H9 (cell line): ENCODE measurements around the gene IBA57. TPM values are rescaled to one million over a fixed set of nuclear protein-coding genes. Genes with fewer than 3 reads are reported as not detected.

Experiments
- DNase-seq: peaks from one replicate; pipeline ENCODE4 v3.0.0-alpha.2; 2017
- H2AFZ ChIP-seq: one replicate; pipeline ENCODE4 v1.6.1; 2013; ENCODE audit warnings: mild to moderate bottlenecking, low read length, control low read depth, moderate library complexity
- H2AK5ac ChIP-seq: 2 replicates; pipeline ENCODE4 v1.6.1; 2013; ENCODE audit warnings: low read length, control low read depth, mixed read lengths; ENCODE audit not compliant: insufficient read length
- H2BK120ac ChIP-seq: one replicate; pipeline ENCODE4 v1.6.1; 2013; ENCODE audit warnings: low read depth, mild to moderate bottlenecking, low read length, control low read depth, inconsistent platforms; ENCODE audit not compliant: poor library complexity, severe bottlenecking
- H2BK12ac ChIP-seq: 2 replicates; pipeline ENCODE4 v1.6.1; 2013; ENCODE audit warnings: low read length, control low read depth, mixed read lengths, low read depth; ENCODE audit not compliant: insufficient read length
- H2BK15ac ChIP-seq: 2 replicates; pipeline ENCODE4 v1.6.1; 2013; ENCODE audit warnings: low read depth, low read length, control low read depth
- H2BK20ac ChIP-seq: one replicate; pipeline ENCODE4 v1.6.1; 2013; ENCODE audit warnings: low read depth, mild to moderate bottlenecking, low read length, control low read depth, inconsistent platforms; ENCODE audit not compliant: poor library complexity, severe bottlenecking
- H2BK5ac ChIP-seq: 2 replicates; pipeline ENCODE4 v1.6.1; 2013; ENCODE audit warnings: low read length, control low read depth, mixed read lengths; ENCODE audit not compliant: insufficient read length
- H3K14ac ChIP-seq: 2 replicates; pipeline ENCODE4 v1.6.1; 2013; ENCODE audit warnings: low read length, control low read depth; ENCODE audit not compliant: insufficient read depth
- H3K18ac ChIP-seq: 2 replicates; pipeline ENCODE4 v1.6.1; 2013; ENCODE audit warnings: low read depth, mild to moderate bottlenecking, mixed read lengths, low read length, control low read depth; ENCODE audit not compliant: insufficient read length
- H3K23ac ChIP-seq: 2 replicates; pipeline ENCODE4 v1.6.1; 2013; ENCODE audit warnings: low read length, control low read depth, mixed read lengths, low read depth; ENCODE audit not compliant: insufficient read length
- H3K23me2 ChIP-seq: 2 replicates; pipeline ENCODE4 v1.6.1; 2013; ENCODE audit warnings: low read depth, mild to moderate bottlenecking, mixed read lengths, low read length, control low read depth; ENCODE audit not compliant: insufficient read length, poor library complexity, severe bottlenecking
- H3K27ac ChIP-seq: 2 replicates; pipeline ENCODE4 v1.5.1; 2013; ENCODE audit warnings: low read length, control low read depth, mixed read lengths, low read depth; ENCODE audit not compliant: insufficient read length
- H3K27me3 ChIP-seq: 2 replicates; pipeline ENCODE4 v1.6.1; 2013; ENCODE audit warnings: low read length, control low read depth, inconsistent platforms; ENCODE audit not compliant: insufficient read depth
- H3K4ac ChIP-seq: 2 replicates; pipeline ENCODE4 v1.6.1; 2013; ENCODE audit warnings: low read depth, mild to moderate bottlenecking, control low read depth, inconsistent platforms, low read length, moderate library complexity
- H3K4me1 ChIP-seq: 2 replicates; pipeline ENCODE4 v1.6.1; 2013; ENCODE audit warnings: low read length, control low read depth, inconsistent platforms; ENCODE audit not compliant: insufficient read depth
- H3K4me2 ChIP-seq: 2 replicates; pipeline ENCODE4 v1.6.1; 2013; ENCODE audit warnings: low read length, control low read depth, mixed read lengths; ENCODE audit not compliant: insufficient read length, insufficient read depth
- H3K56ac ChIP-seq: 2 replicates; pipeline ENCODE4 v1.6.1; 2013; ENCODE audit warnings: low read depth, mild to moderate bottlenecking, mixed read lengths, low read length, control low read depth; ENCODE audit not compliant: insufficient read length
- H3K79me1 ChIP-seq: 2 replicates; pipeline ENCODE4 v1.6.1; 2013; ENCODE audit warnings: low read depth, mild to moderate bottlenecking, moderate library complexity, low read length, control low read depth, inconsistent platforms; ENCODE audit not compliant: insufficient read depth, poor library complexity, severe bottlenecking
- H3K79me2 ChIP-seq: 2 replicates; pipeline ENCODE4 v1.6.1; 2013; ENCODE audit warnings: low read length, control low read depth, inconsistent platforms; ENCODE audit not compliant: insufficient read depth
- H3K9ac ChIP-seq: 2 replicates; pipeline ENCODE4 v1.6.1; 2013; ENCODE audit warnings: low read length, control low read depth, mixed read lengths; ENCODE audit not compliant: insufficient read length; ENCODE audit errors: extremely low read depth
- H3K9me3 ChIP-seq: one replicate; pipeline ENCODE4 v1.6.1; 2013; ENCODE audit warnings: low read depth, low read length, inconsistent platforms; ENCODE audit not compliant: control insufficient read depth
- H3T11ph ChIP-seq: one replicate; pipeline ENCODE4 v1.6.1; 2013; ENCODE audit warnings: mild to moderate bottlenecking, low read length, control low read depth, inconsistent platforms
- H4K20me1 ChIP-seq: one replicate; pipeline ENCODE4 v1.6.1; 2013; ENCODE audit not compliant: control insufficient read depth, insufficient read length, insufficient read depth
- H4K5ac ChIP-seq: 2 replicates; pipeline ENCODE4 v1.6.1; 2013; ENCODE audit warnings: low read depth, mild to moderate bottlenecking, mixed read lengths, low read length, control low read depth; ENCODE audit not compliant: insufficient read length
- H4K8ac ChIP-seq: replicated peaks from 2 replicates; pipeline ENCODE4 v1.6.1; 2013; ENCODE audit warnings: low read length, control low read depth, mixed read lengths, low read depth; ENCODE audit not compliant: insufficient read length
- H4K91ac ChIP-seq: 2 replicates; pipeline ENCODE4 v1.6.1; 2013; ENCODE audit warnings: low read depth, mild to moderate bottlenecking, moderate library complexity, mixed read lengths, low read length, control low read depth; ENCODE audit not compliant: insufficient read length
- H3K27ac Mint-ChIP-seq, 3 experiments: 2 replicates in 2 of 3; 3 replicates in 1 of 3; pipeline ENCODE4 v1.8.0; 2020 to 2021; ENCODE audit warnings: mixed read lengths in 3 of 3, mild to moderate bottlenecking in 1 of 3, moderate library complexity in 1 of 3
- H3K27me3 Mint-ChIP-seq: 2 replicates; pipeline ENCODE4 v1.8.0; 2021; ENCODE audit warnings: low read depth, mild to moderate bottlenecking, moderate library complexity, mixed read lengths
- H3K36me3 Mint-ChIP-seq, 3 experiments: 2 replicates in 2 of 3; 3 replicates in 1 of 3; pipeline ENCODE4 v1.8.0; 2020 to 2021; ENCODE audit warnings: low read depth in 3 of 3, mixed read lengths in 3 of 3; ENCODE audit not compliant: insufficient read depth in 1 of 3
- H3K4me1 Mint-ChIP-seq, 2 experiments: 2 replicates each; pipeline ENCODE4 v1.8.0; 2020; ENCODE audit warnings: mixed read lengths in 2 of 2
- H3K4me3 Mint-ChIP-seq, 2 experiments: 2 replicates in 1 of 2; 3 replicates in 1 of 2; pipeline ENCODE4 v1.8.0; 2020 to 2021; ENCODE audit warnings: mild to moderate bottlenecking in 2 of 2, mixed read lengths in 2 of 2, moderate library complexity in 1 of 2
- H3K9me3 Mint-ChIP-seq, 2 experiments: 2 replicates in 1 of 2; 3 replicates in 1 of 2; pipeline ENCODE4 v1.8.0; 2020; ENCODE audit warnings: mild to moderate bottlenecking in 2 of 2, mixed read lengths in 2 of 2, moderate library complexity in 1 of 2
- WGBS: extraction: QIAGEN DNeasy Blood & Tissue Kit; methylation state at CpG from one replicate; pipeline ENCODE4 v1.1.7; 2013; ENCODE audit warnings: missing lambda C conversion rate, low lambda C conversion rate, mixed read lengths; ENCODE audit not compliant: insufficient read length; ENCODE audit errors: extremely low coverage; 5-methylcytosine and 5-hydroxymethylcytosine counted together
- total RNA-seq: library from RNA; stranded (reverse); gene quantifications from 2 replicates; pipeline ENCODE4 v1.2.1, GENCODE V29; 2021
- TF ChIP-seq, protein P1 (sequence below): fragments of 200-600 bp; sonication (generic); conservative IDR thresholded peaks from 3 replicates; pipeline ENCODE4 v1.8.0; 2021; ENCODE audit warnings: antibody characterized with exemption, mild to moderate bottlenecking

The IBA57 gene
- total RNA-seq, 1 experiment from 2014 or later, result 12.6 TPM

DNA sequence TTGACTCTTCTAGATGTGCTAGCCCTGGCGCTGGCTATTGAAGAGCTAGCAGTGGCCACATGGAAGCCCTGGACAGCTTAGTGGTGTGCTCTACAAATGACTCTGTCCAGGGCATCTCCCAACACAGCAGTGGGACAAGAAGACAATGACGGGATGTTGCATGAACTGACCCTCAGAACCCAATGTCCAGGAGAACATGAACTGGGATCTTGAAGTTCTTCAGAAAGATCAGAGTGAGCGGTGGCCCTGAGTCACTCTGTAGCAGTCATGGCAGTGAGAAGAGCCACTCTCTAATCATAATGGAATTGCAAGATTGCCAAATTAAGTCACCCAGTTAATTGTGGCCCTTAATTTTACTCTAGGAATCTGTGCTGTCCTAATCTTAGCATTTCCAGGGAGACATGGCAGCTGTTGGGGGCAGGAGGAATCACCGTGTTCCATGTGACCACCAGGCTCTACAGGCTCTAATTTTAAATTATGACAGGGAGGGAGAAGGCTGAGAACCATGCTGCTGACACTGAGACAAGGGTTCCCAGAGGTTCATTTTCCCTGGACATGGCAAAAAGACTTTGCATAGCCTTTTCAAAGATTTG lies 32.0 kb downstream of the IBA57 start:
- H3K36me3 Mint-ChIP-seq, result peaks cover 16 to 23% (median 19%) of the 10 kb centered on the region in 3 experiments
- no peaks in the 10 kb centered on the region for H3K4me1 Mint-ChIP-seq
- no peak overlapping the region for H3K23ac ChIP-seq
- no peaks in the 10 kb centered on the region for H3K4me1 ChIP-seq
- H3K9ac ChIP-seq, result no peak overlapping the region
- TF ChIP-seq, protein P1, sequence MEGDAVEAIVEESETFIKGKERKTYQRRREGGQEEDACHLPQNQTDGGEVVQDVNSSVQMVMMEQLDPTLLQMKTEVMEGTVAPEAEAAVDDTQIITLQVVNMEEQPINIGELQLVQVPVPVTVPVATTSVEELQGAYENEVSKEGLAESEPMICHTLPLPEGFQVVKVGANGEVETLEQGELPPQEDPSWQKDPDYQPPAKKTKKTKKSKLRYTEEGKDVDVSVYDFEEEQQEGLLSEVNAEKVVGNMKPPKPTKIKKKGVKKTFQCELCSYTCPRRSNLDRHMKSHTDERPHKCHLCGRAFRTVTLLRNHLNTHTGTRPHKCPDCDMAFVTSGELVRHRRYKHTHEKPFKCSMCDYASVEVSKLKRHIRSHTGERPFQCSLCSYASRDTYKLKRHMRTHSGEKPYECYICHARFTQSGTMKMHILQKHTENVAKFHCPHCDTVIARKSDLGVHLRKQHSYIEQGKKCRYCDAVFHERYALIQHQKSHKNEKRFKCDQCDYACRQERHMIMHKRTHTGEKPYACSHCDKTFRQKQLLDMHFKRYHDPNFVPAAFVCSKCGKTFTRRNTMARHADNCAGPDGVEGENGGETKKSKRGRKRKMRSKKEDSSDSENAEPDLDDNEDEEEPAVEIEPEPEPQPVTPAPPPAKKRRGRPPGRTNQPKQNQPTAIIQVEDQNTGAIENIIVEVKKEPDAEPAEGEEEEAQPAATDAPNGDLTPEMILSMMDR, result no peak
- H4K20me1 ChIP-seq, result no peaks in the 10 kb centered on the region
- no peaks in the 10 kb centered on the region for H3K23me2 ChIP-seq
- no peak overlapping the region; a peak in 1 of 5 replicates for H3K4me3 Mint-ChIP-seq
- no peaks in the 10 kb centered on the region for H3K27me3 ChIP-seq
- no peak overlapping the region for H2AFZ ChIP-seq
- no peak overlapping the region for H3K56ac ChIP-seq
- no peak overlapping the region for H3K14ac ChIP-seq
- H3K27me3 Mint-ChIP-seq, result peaks cover 38% of the 10 kb centered on the region
- H2BK20ac ChIP-seq, result no peak overlapping the region
- H3T11ph ChIP-seq, result no peak overlapping the region
- no peak overlapping the region for H3K4ac ChIP-seq
- no peak overlapping the region for H2AK5ac ChIP-seq
- no peak overlapping the region for H2BK12ac ChIP-seq
- no peak overlapping the region for H3K18ac ChIP-seq
- H3K9me3 ChIP-seq, result peaks cover 7% of the 10 kb centered on the region
- H3K4me2 ChIP-seq, result no peak overlapping the region
- WGBS, result no CpG with 5 or more reads among the region's 4 CpGs
- H4K91ac ChIP-seq, result no peak overlapping the region
- no peak overlapping the region for H3K27ac ChIP-seq
- H2BK15ac ChIP-seq, result no peak overlapping the region
- no peak overlapping the region for H4K8ac ChIP-seq
- H2BK5ac ChIP-seq, result no peak overlapping the region
- H3K9me3 Mint-ChIP-seq, result peaks cover 28 to 29% of the 10 kb centered on the region in 2 experiments
- H3K79me1 ChIP-seq, result no peaks in the 10 kb centered on the region
- H2BK120ac ChIP-seq, result no peak overlapping the region
- no peaks in the 10 kb centered on the region for H3K79me2 ChIP-seq
- H3K27ac Mint-ChIP-seq, result no peak overlapping the region
- no peak for DNase-seq
- H4K5ac ChIP-seq, result no peak overlapping the region
